HL-60 (cell line): ENCODE results near the gene PC.

Experiments
- DNase-seq, 2 experiments: peaks; one replicate each; pipeline ENCODE4 v3.0.0-alpha.2; 2010 to 2020; ENCODE audit warnings: low read depth in 1 of 2, low spot score in 1 of 2
- H3K27ac ChIP-seq: fragments of 250-450 bp; sonication (Bioruptor Pico); replicated peaks from 2 replicates; pipeline ENCODE4 v1.5.1; 2020; ENCODE audit warnings: mild to moderate bottlenecking, moderate library complexity
- H3K27me3 ChIP-seq: fragments of 250-450 bp; sonication (Bioruptor Pico); 2 replicates; pipeline ENCODE4 v1.5.1; 2021; ENCODE audit warnings: mild to moderate bottlenecking, moderate library complexity; ENCODE audit not compliant: insufficient read depth, poor library complexity, severe bottlenecking
- H3K4me3 ChIP-seq: replicated peaks from 2 replicates; pipeline ENCODE4 v1.5.1; 2011; ENCODE audit warnings: mild to moderate bottlenecking, control low read depth, low read length; ENCODE audit not compliant: insufficient read depth
- GABPA ChIP-seq: IDR thresholded peaks from 2 replicates; pipeline ENCODE4 v1.6.1; 2012; ENCODE audit warnings: low read depth
- POLR2AphosphoS5 ChIP-seq: IDR thresholded peaks from 2 replicates; pipeline ENCODE4 v1.6.1; 2012; ENCODE audit warnings: low read depth
- SPI1 ChIP-seq: IDR thresholded peaks from 2 replicates; pipeline ENCODE4 v1.6.1; 2012; ENCODE audit warnings: low read depth, mild to moderate bottlenecking, borderline replicate concordance
- TF ChIP-seq, protein P1 (sequence below): IDR thresholded peaks from 2 replicates; pipeline ENCODE4 v1.6.1; 2012; ENCODE audit warnings: low read depth; ENCODE audit not compliant: insufficient replicate concordance
- TF ChIP-seq, protein P2 (sequence below): IDR thresholded peaks from one replicate; pipeline ENCODE4 v1.5.1; 2011; ENCODE audit warnings: low read length, control low read depth, inconsistent platforms; ENCODE audit not compliant: insufficient read depth

PC gene

DNA sequence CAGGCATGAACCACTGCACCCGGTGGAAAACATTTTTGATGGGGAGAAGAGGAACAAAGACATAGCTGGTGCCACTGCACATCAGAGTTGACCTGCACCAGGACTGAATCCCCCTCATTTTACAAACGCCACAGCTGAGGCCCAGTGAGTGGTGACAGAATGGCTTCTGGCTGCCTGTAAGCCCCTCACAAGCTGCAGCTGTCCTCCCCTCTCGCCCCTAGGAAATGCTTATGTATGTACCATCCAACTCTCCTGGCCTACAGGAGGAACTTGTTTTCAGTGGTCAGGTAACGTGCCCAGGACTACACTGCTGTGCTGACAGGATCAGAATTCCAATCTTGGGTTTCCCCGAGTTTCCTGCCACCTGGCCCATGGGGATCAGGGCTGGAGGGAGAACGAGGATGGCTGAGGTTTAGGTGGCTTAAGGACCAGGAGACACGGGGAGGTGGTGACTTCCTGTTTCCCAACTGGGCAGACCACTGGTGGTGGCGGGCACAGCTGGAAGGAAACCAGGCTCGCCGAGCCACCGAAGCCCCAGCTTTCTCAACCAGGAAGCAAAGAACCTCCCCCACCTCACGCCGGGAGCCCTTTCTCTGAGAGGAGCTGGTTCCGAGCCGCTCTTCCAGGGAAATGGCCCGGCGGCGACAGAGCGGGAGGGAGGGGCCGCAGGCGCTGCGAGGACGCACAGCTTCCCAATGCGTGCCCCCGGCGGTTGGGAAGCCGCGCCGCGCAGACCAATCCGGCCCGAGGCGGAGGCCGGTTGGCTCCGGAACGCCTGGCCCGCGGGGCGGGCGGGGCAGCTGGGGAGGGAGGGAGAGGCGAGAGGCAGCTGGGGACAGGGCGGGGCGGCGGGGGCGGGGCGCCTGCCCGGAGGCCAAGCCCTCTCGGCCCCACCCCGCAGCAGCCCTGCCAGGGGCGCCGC, 102.3 kb downstream of the PC start:
- H3K4me3 ChIP-seq = peak overlapping the region; percentile 76
- H3K27me3 ChIP-seq = no peaks in the 10 kb centered on the region
- TF ChIP-seq SPI1 = peak; percentile 79; the same call in 1 of the 2 replicates
- peak; percentile 38; the same call in 1 of the 2 replicates for TF ChIP-seq GABPA
- TF ChIP-seq, protein P1, sequence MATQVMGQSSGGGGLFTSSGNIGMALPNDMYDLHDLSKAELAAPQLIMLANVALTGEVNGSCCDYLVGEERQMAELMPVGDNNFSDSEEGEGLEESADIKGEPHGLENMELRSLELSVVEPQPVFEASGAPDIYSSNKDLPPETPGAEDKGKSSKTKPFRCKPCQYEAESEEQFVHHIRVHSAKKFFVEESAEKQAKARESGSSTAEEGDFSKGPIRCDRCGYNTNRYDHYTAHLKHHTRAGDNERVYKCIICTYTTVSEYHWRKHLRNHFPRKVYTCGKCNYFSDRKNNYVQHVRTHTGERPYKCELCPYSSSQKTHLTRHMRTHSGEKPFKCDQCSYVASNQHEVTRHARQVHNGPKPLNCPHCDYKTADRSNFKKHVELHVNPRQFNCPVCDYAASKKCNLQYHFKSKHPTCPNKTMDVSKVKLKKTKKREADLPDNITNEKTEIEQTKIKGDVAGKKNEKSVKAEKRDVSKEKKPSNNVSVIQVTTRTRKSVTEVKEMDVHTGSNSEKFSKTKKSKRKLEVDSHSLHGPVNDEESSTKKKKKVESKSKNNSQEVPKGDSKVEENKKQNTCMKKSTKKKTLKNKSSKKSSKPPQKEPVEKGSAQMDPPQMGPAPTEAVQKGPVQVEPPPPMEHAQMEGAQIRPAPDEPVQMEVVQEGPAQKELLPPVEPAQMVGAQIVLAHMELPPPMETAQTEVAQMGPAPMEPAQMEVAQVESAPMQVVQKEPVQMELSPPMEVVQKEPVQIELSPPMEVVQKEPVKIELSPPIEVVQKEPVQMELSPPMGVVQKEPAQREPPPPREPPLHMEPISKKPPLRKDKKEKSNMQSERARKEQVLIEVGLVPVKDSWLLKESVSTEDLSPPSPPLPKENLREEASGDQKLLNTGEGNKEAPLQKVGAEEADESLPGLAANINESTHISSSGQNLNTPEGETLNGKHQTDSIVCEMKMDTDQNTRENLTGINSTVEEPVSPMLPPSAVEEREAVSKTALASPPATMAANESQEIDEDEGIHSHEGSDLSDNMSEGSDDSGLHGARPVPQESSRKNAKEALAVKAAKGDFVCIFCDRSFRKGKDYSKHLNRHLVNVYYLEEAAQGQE = no peak
- TF ChIP-seq POLR2AphosphoS5 = peak; percentile 87
- TF ChIP-seq, protein P2, sequence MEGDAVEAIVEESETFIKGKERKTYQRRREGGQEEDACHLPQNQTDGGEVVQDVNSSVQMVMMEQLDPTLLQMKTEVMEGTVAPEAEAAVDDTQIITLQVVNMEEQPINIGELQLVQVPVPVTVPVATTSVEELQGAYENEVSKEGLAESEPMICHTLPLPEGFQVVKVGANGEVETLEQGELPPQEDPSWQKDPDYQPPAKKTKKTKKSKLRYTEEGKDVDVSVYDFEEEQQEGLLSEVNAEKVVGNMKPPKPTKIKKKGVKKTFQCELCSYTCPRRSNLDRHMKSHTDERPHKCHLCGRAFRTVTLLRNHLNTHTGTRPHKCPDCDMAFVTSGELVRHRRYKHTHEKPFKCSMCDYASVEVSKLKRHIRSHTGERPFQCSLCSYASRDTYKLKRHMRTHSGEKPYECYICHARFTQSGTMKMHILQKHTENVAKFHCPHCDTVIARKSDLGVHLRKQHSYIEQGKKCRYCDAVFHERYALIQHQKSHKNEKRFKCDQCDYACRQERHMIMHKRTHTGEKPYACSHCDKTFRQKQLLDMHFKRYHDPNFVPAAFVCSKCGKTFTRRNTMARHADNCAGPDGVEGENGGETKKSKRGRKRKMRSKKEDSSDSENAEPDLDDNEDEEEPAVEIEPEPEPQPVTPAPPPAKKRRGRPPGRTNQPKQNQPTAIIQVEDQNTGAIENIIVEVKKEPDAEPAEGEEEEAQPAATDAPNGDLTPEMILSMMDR = no peak
- peak; percentile 84 to 93 for DNase-seq
- peak overlapping the region; percentile 96 for H3K27ac ChIP-seq

DNA sequence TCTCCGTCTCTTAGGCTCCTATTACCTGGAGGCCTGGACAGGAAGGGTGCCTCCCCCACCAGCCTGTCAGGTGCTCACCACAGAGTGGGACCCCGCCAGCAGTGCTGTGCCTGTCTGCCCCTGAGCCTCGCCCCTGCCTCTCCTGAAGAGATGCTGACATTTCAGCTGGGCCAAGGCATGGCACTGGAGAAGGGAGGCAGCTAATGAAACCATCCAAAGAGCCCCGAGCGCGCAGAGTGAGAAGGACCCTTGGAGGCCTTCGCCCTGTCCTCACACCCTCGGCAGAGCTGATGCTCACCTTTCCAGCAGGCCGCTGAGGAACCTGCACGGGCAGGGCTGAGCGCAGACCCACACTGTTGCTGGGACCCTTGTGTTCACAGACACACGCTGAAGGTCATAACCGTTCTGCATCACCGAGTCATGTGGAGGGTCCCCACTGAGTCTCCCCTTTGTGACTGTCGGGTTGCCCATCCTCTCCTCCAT, 103.4 kb downstream of the PC start:
- Histone ChIP-seq H3K27me3 (no peaks in the 10 kb centered on the region), H3K4me3 (no peak overlapping the region), H3K27ac (no peak overlapping the region)
- no peak for TF ChIP-seq POLR2AphosphoS5
- TF ChIP-seq GABPA = no peak
- TF ChIP-seq, protein P1 = no peak
- no peak for TF ChIP-seq SPI1
- TF ChIP-seq, protein P2 = no peak
- no peak for DNase-seq

DNA sequence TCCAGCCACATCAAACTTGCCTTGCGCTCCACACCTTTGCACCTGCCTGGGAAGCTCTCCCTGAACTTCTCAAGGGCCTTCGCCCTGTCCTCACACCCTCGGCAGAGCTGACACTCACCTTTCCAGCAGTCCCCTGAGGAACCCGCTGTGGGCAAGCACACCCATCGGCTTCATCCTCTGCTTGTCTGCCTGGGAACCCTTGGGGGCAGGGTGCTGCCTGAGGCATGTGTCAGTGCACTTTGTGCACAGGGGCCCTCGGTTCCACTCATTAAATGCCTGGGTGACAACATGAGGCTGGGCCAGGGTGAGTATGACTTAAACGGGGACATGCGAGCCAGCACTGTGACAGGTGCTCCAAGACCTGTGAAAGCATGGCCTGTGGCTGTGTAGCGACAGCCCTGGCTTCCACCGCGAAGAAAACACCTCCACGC, 103.9 kb downstream of the PC start:
- no peak overlapping the region for H3K27ac ChIP-seq
- no peaks in the 10 kb centered on the region for H3K27me3 ChIP-seq
- no peak overlapping the region for H3K4me3 ChIP-seq
- TF ChIP-seq, protein P2 = no peak
- TF ChIP-seq, protein P1 = no peak
- TF ChIP-seq SPI1 (no peak), POLR2AphosphoS5 (no peak), GABPA (no peak)
- DNase-seq = no peak
